Measurements from ENCODE around the gene TRIM45. TPM values are rescaled to one million over a fixed set of nuclear protein-coding genes. Genes with fewer than 3 reads are reported as not detected.

The TRIM45 gene, protein sequence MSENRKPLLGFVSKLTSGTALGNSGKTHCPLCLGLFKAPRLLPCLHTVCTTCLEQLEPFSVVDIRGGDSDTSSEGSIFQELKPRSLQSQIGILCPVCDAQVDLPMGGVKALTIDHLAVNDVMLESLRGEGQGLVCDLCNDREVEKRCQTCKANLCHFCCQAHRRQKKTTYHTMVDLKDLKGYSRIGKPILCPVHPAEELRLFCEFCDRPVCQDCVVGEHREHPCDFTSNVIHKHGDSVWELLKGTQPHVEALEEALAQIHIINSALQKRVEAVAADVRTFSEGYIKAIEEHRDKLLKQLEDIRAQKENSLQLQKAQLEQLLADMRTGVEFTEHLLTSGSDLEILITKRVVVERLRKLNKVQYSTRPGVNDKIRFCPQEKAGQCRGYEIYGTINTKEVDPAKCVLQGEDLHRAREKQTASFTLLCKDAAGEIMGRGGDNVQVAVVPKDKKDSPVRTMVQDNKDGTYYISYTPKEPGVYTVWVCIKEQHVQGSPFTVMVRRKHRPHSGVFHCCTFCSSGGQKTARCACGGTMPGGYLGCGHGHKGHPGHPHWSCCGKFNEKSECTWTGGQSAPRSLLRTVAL
- 2.1 TPM for total RNA-seq
- long read RNA-seq, partial matches to known transcripts, result 0 of 6 reads
- long read RNA-seq, other reads (novel, unspliced or antisense), result 2 of 6 reads

DNA sequence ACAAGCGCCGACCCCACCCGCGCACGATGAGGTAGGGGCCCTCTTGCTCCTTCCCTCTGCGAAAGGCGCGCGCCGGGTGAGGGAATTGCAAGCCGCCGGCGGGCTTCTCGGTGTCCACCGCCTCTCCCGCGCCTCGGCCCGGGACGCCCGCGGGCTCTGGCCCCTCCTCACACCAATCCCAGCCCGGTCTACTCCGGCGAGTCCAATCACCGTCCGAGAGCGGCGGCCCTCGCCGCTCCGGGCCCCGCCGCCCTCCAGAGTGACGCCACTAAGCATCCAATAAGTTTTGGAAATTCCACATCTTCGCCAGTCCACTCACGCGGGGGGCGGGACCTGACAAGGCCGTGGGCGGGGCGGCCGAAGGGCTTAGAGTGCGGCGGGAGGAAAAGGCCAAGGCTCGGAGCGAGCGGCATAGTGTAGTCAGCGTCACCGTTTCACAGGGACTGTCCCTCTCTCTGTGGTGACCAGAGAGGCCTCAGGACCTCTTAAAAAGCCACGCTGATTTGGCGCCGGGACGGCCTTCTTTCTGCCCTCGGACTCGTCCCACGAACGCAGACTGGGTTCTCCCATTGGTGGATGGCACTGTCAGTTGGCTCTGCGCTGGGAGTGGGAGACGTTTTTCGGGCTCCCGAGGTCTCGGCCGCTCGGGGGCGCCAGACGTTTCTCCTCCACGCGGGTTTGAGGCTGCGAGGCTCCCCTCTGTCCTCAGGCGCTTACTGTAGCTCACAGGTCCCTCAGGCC, at the start of gene TRIM45:
TRIM45 (minus strand) TSS at position 161 of the 741 bp plus-strand sequence. CDS start 548 bp downstream, outside the sequence.
- Histone ChIP-seq H3K27me3 (ENCODE audit: low read depth) (no peaks in the 10 kb centered on the region), H3K4me1 (peaks cover 15% of the 10 kb centered on the region), H3K4me3 (peak within 1 kb of the TSS; percentile 68), H3K36me3 (no peaks in the 10 kb centered on the region), H3K27ac (peak within 1 kb of the TSS; percentile 88), H3K9me3 (no peaks in the 10 kb centered on the region)
- DNase-seq (peak; percentile 98), ATAC-seq (peak; percentile 98 to 99)
- intact Hi-C loops (cut with DNase I), result no loop called here
- TF ChIP-seq, protein P1, sequence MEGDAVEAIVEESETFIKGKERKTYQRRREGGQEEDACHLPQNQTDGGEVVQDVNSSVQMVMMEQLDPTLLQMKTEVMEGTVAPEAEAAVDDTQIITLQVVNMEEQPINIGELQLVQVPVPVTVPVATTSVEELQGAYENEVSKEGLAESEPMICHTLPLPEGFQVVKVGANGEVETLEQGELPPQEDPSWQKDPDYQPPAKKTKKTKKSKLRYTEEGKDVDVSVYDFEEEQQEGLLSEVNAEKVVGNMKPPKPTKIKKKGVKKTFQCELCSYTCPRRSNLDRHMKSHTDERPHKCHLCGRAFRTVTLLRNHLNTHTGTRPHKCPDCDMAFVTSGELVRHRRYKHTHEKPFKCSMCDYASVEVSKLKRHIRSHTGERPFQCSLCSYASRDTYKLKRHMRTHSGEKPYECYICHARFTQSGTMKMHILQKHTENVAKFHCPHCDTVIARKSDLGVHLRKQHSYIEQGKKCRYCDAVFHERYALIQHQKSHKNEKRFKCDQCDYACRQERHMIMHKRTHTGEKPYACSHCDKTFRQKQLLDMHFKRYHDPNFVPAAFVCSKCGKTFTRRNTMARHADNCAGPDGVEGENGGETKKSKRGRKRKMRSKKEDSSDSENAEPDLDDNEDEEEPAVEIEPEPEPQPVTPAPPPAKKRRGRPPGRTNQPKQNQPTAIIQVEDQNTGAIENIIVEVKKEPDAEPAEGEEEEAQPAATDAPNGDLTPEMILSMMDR (IDR thresholded peaks at IDR 0.05), result peak; percentile 78

DNA sequence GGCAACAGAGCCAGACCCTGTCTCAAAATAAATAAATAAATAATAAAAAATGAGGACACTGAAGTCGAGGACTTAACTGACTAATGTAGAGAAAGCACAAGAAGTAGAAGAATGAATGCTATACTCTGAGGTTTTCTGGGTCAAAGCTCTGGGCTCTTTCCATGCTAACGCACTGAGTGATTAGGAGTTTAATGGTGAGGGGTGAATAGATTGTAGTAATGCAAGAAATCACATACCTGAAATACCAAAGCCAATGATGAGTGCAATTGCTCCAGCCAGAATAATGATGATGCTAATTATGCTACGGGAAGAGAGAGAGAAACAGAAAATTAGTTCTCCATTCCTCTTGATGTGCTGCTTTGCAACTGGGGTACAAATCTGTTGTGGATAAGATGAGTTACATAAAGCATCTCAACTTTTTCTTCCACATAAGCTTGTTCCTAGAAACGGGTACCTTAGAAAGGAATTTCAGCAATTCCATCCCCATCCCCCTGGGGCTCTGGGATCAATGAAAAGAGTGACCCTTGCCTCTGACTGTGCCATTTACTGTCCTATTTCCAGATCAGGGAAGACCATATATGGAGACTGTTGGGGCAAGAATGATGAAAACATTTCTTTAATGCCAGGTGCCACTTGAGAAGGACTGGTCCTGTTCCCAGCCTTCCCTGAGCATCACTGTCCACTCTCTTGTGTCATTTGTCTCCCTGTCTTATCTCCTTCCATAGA, 48.5 kb upstream of the TRIM45 start:
- Histone ChIP-seq H3K9me3 (no peaks in the 10 kb centered on the region), H3K4me1 (no peaks in the 10 kb centered on the region), H3K36me3 (no peaks in the 10 kb centered on the region), H3K27me3 (ENCODE audit: low read depth) (no peaks in the 10 kb centered on the region), H3K4me3 (no peak overlapping the region), H3K27ac (no peak overlapping the region)
- ATAC-seq, result no peak
- TF ChIP-seq, protein P1 (IDR thresholded peaks at IDR 0.05), result no peak
- intact Hi-C loops (cut with DNase I), result no loop called here
- DNase-seq, result no peak

DNA sequence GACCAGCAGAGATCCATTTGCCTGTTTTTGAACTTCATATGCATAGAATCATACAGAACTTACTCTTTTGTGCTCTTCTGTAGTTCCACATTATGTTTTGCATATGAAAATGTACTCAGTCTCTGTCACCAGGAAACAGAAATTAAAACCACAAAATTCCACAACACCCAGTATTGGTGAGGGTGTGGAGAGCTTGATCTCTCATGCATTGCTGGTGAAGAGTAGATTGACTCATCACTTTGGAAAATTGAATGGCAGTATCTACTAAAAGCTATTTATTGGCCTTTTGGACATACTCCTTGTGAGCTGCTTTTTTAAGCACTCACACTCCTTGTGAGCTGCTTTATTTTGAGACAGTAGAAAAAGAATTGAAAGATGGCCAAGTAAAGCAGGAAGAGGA, 45.9 kb upstream of the TRIM45 start:
- no peaks in the 10 kb centered on the region for H3K27me3 ChIP-seq (ENCODE audit: low read depth)
- H3K4me3 ChIP-seq, result no peak overlapping the region
- H3K9me3 ChIP-seq, result no peaks in the 10 kb centered on the region
- no peaks in the 10 kb centered on the region for H3K4me1 ChIP-seq
- TF ChIP-seq, protein P1 (IDR thresholded peaks at IDR 0.05), result no peak
- DNase-seq (no peak), ATAC-seq (no peak)
- H3K36me3 ChIP-seq, result no peaks in the 10 kb centered on the region
- intact Hi-C loops (cut with DNase I), result no loop called here
- H3K27ac ChIP-seq, result no peak overlapping the region

DNA sequence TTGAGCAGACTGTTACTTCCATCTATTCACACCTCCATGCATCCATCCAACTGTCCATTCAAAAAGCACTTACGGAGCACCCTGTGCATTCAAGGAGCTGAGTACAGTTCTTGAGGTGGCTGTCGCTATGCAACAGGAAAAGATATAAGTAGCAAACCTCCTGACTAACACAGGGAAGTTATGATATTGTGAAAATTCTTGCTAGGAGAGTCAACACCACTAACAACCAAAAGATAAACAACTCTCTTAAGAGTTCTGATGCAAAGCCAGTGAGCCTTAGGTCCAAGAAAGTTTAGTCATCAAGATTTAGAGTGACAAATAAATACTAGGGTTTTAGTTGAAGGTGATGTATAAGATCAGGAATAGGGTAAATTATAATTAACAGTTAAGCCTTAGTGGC, 44.5 kb upstream of the TRIM45 start:
- H3K27ac ChIP-seq, result no peak overlapping the region
- DNase-seq, result no peak
- H3K27me3 ChIP-seq (ENCODE audit: low read depth), result no peaks in the 10 kb centered on the region
- no peaks in the 10 kb centered on the region for H3K36me3 ChIP-seq
- ATAC-seq, result peak; percentile 91 to 93
- TF ChIP-seq, protein P1 (IDR thresholded peaks at IDR 0.05), result no peak
- no peak overlapping the region for H3K4me3 ChIP-seq
- intact Hi-C loops (cut with DNase I), result no loop called here
- H3K4me1 ChIP-seq, result no peaks in the 10 kb centered on the region
- no peaks in the 10 kb centered on the region for H3K9me3 ChIP-seq

DNA sequence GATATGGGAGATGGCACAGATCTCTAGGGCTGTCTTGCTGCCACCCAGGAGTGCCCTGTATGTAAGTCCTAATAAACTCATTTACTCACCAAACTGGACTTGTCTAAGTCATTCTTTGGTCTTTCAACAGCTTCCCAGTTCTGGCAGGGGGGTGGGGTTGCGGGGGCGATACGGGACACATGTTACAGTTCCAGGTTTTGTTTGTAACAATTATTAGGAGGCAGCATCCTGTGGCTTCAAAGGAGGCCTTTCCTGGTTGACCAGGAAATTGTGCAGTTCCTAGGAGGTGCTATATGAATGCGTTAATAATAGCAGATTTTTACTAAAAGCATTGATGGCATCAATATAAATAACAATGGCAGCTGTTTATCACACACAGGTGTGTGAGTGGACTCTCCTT, 42.7 kb upstream of the TRIM45 start:
- no peaks in the 10 kb centered on the region for H3K36me3 ChIP-seq
- intact Hi-C loops (cut with DNase I), result no loop called here
- DNase-seq (no peak), ATAC-seq (no peak)
- no peaks in the 10 kb centered on the region for H3K4me1 ChIP-seq
- no peaks in the 10 kb centered on the region for H3K27me3 ChIP-seq (ENCODE audit: low read depth)
- H3K9me3 ChIP-seq, result no peaks in the 10 kb centered on the region
- no peak overlapping the region for H3K27ac ChIP-seq
- H3K4me3 ChIP-seq, result no peak overlapping the region
- TF ChIP-seq, protein P1 (IDR thresholded peaks at IDR 0.05), result no peak
